OCI-LY7 (cell line): ENCODE data around the gene SFI1. TPM values are rescaled to one million over a fixed set of nuclear protein-coding genes. Genes with fewer than 3 reads are reported as not detected.
A peak's percentile ranks its signal among the peaks of the same experiment; 100 is the strongest.

Source experiments
- BruUV-seq: library from RNA; stranded (reverse); fragments of 400-500 nt; replicated peaks from 2 replicates; lab custom pipeline; 2021; lab: Mats Ljungman, UMichigan
- CTCF ChIA-PET: fragments of 300-600 bp; sonication (Branson Sonifier 250); formaldehyde crosslinking; loops from one replicate; lab custom pipeline; 2022; ENCODE audit warnings: antibody characterized with exemption; ENCODE audit not compliant: unreplicated experiment; lab: Charles Lee
- POLR2A ChIA-PET: fragments of 300-600 bp; sonication (Branson Sonifier 250); formaldehyde crosslinking; loops from one replicate; lab custom pipeline; 2022; ENCODE audit warnings: antibody characterized with exemption; lab: Charles Lee
- DNase-seq: peaks from one replicate; pipeline ENCODE4 v3.0.0-alpha.2; 2015; ENCODE audit warnings: low spot score
- H2AFZ ChIP-seq: fragments of 200-600 bp; sonication (generic), shearing (Covaris generic); 2 replicates; pipeline ENCODE4 v1.6.1; 2014; ENCODE audit warnings: mild to moderate bottlenecking, antibody characterized with exemption, low read length, moderate library complexity
- H3K27ac ChIP-seq: fragments of 200-600 bp; sonication (generic); 2 replicates; pipeline ENCODE4 v1.5.1; 2014; ENCODE audit warnings: mixed run types, low read depth, mild to moderate bottlenecking, moderate library complexity, low read length, inconsistent platforms; ENCODE audit not compliant: poor library complexity, severe bottlenecking
- H3K36me3 ChIP-seq: fragments of 200-600 bp; sonication (generic); 2 replicates; pipeline ENCODE4 v1.6.1; 2014; ENCODE audit warnings: mild to moderate bottlenecking, antibody characterized with exemption, low read length, moderate library complexity, mixed read lengths; ENCODE audit not compliant: insufficient read depth
- H3K4me1 ChIP-seq: fragments of 200-600 bp; sonication (generic); 2 replicates; pipeline ENCODE4 v1.5.1; 2014; ENCODE audit warnings: mild to moderate bottlenecking, low read length; ENCODE audit not compliant: insufficient read depth, poor library complexity, severe bottlenecking
- H3K4me2 ChIP-seq: fragments of 200-600 bp; sonication (generic); 2 replicates; pipeline ENCODE4 v1.6.1; 2014; ENCODE audit warnings: mild to moderate bottlenecking, low read length
- H3K4me3 ChIP-seq: fragments of 200-600 bp; sonication (generic); 2 replicates; pipeline ENCODE4 v1.5.1; 2014; ENCODE audit warnings: mild to moderate bottlenecking, low read depth, low read length; ENCODE audit not compliant: poor library complexity, severe bottlenecking
- H3K79me2 ChIP-seq: fragments of 200-600 bp; sonication (generic); 2 replicates; pipeline ENCODE4 v1.6.1; 2016; ENCODE audit warnings: low read depth, mild to moderate bottlenecking, low read length, moderate library complexity, mixed read lengths; ENCODE audit not compliant: insufficient read depth
- H3K9me2 ChIP-seq: fragments of 200-600 bp; sonication (generic); 2 replicates; pipeline ENCODE4 v1.6.1; 2016; ENCODE audit warnings: mild to moderate bottlenecking, low read length, mixed read lengths; ENCODE audit not compliant: insufficient read depth
- H3K9me3 ChIP-seq: fragments of 200-600 bp; sonication (generic); 2 replicates; pipeline ENCODE4 v1.6.1; 2014; ENCODE audit warnings: mild to moderate bottlenecking, mixed run types, low read length, mixed read lengths
- H4K20me1 ChIP-seq: fragments of 200-600 bp; sonication (generic); 2 replicates; pipeline ENCODE4 v1.6.1; 2014; ENCODE audit warnings: mild to moderate bottlenecking, antibody characterized with exemption, low read length, moderate library complexity, mixed read lengths; ENCODE audit not compliant: insufficient read depth
- CTCF ChIP-seq: fragments of 200-600 bp; sonication (generic); conservative IDR thresholded peaks from 2 replicates; pipeline ENCODE4 v1.5.1; 2014; ENCODE audit warnings: mild to moderate bottlenecking, antibody characterized with exemption, low read length, moderate library complexity, mixed read lengths
- EZH2phosphoT487 ChIP-seq: fragments of 200-600 bp; sonication (generic); IDR thresholded peaks from 2 replicates; pipeline ENCODE4 v1.6.1; 2018; ENCODE audit warnings: low read depth, borderline replicate concordance, mild to moderate bottlenecking, mixed run types, antibody characterized with exemption, low read length, moderate library complexity, mixed read lengths
- intact Hi-C: fragments of 100-400 bp; cut with micrococcal nuclease; formaldehyde crosslinking; loops from one replicate; pipeline ENCODE4 v1.10.0; 2022; ENCODE audit not compliant: unreplicated experiment
- total RNA-seq, 2 experiments: library from RNA; depleted of rRNA in 1 of 2; stranded (reverse); fragments of >200 nt in 1 of 2; shearing (Covaris generic) in 1 of 2; gene quantifications; 2 replicates each; pipeline ENCODE4 v1.2.3, GENCODE V29; 2014 to 2022

The SFI1 gene
- total RNA-seq, 2 experiments from 2014 or later = 72.6 to 132 TPM

DNA sequence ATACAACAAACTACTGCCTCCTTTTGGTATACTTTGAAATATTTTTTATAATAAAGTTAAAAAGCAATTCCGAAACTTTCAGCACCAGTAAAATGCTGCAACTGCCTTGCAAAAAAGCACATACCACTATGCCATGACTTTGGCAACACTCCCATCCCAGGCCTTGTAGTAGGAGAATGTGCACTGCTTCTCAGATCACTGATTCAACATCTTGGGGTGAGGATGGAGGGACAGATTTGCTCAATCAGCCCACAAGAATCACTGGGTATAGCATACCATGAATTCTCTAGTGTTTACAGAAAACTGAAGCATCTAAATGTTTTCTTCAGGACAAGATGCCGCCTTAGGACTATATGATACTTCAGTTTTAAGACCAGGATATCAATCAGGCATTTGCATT is 21.6 kb upstream of the SFI1 start:
- H3K4me3 ChIP-seq = no peak overlapping the region
- ChIA-PET CTCF (no interaction called here), POLR2A (no interaction called here)
- H3K27ac ChIP-seq = no peak overlapping the region
- no peak for DNase-seq
- no peak for TF ChIP-seq CTCF
- TF ChIP-seq EZH2phosphoT487 = no peak
- H3K4me2 ChIP-seq = no peak overlapping the region
- H3K4me1 ChIP-seq = peaks cover 20% of the 10 kb centered on the region
- peaks cover 9% of the 10 kb centered on the region; the same call in 1 of the 2 replicates for H4K20me1 ChIP-seq
- H3K36me3 ChIP-seq = peaks cover 80% of the 10 kb centered on the region
- no peaks in the 10 kb centered on the region for H3K9me3 ChIP-seq
- H3K79me2 ChIP-seq = peaks cover 50% of the 10 kb centered on the region; the same call in 1 of the 2 replicates
- H3K9me2 ChIP-seq = no peaks in the 10 kb centered on the region
- intact Hi-C loops = no loop called here
- no peak overlapping the region for H2AFZ ChIP-seq
- no TSS peak for BruUV-seq

GRCh38 chr22:31475800-31476199 is 20.5 kb upstream of the SFI1 start:
- no peak overlapping the region for H3K4me3 ChIP-seq
- H2AFZ ChIP-seq = no peak overlapping the region
- ChIA-PET CTCF (no interaction called here), POLR2A (no interaction called here)
- H3K4me1 ChIP-seq = peaks cover 20% of the 10 kb centered on the region
- H3K4me2 ChIP-seq = no peak overlapping the region
- H3K27ac ChIP-seq = no peak overlapping the region
- H3K36me3 ChIP-seq = peaks cover 82% of the 10 kb centered on the region
- no peak for DNase-seq
- intact Hi-C loops = no loop called here
- peaks cover 9% of the 10 kb centered on the region; the same call in 1 of the 2 replicates for H4K20me1 ChIP-seq
- no TSS peak for BruUV-seq
- no peaks in the 10 kb centered on the region for H3K9me2 ChIP-seq
- TF ChIP-seq CTCF (no peak), EZH2phosphoT487 (no peak)
- peaks cover 55% of the 10 kb centered on the region; the same call in 1 of the 2 replicates for H3K79me2 ChIP-seq
- no peaks in the 10 kb centered on the region for H3K9me3 ChIP-seq

- intact Hi-C loops = no loop called here
- peaks cover 84% of the 10 kb centered on the region for H3K36me3 ChIP-seq
- peak overlapping the region; percentile 62 for H3K27ac ChIP-seq
- DNase-seq = peak; percentile 68
- CTCF ChIA-PET = interaction anchor here (1.1 kb wide), 1 partner anchor 26 kb away, joined by 3 read pairs; no protein-coding TSS in a partner anchor
- peaks cover 58% of the 10 kb centered on the region; the same call in 1 of the 2 replicates for H3K79me2 ChIP-seq
- no peaks in the 10 kb centered on the region for H3K9me3 ChIP-seq
- no peak for TF ChIP-seq EZH2phosphoT487
- no peak for TF ChIP-seq CTCF
- H3K9me2 ChIP-seq = no peaks in the 10 kb centered on the region
- no peak overlapping the region for H2AFZ ChIP-seq
- peaks cover 9% of the 10 kb centered on the region; the same call in 1 of the 2 replicates for H4K20me1 ChIP-seq
- peak overlapping the region; percentile 11 for H3K4me3 ChIP-seq
- peak overlapping the region; percentile 54 for H3K4me2 ChIP-seq
- no TSS peak for BruUV-seq
- POLR2A ChIA-PET = interaction anchor here (0.7 kb wide), 1 partner anchor 26 kb away, joined by 3 read pairs; no protein-coding TSS in a partner anchor
- H3K4me1 ChIP-seq = peaks cover 20% of the 10 kb centered on the region
Observed at GRCh38 chr22:31477329-31477728, 19.0 kb upstream of the SFI1 start.
